ENCODE measurements around the gene KIF3B. TPM values are rescaled to one million over a fixed set of nuclear protein-coding genes. Genes with fewer than 3 reads are reported as not detected.
"Not testable (repeated sequence)": the region's sequence is repeated elsewhere in the genome, so short reads cannot be mapped to it uniquely, and the experiment has no call there.

The KIF3B gene
- polyA plus RNA-seq, 1 donor (not counting 4 experiments of a cell fraction or from before 2014, with no cell fraction given), result 20.3 TPM

DNA sequence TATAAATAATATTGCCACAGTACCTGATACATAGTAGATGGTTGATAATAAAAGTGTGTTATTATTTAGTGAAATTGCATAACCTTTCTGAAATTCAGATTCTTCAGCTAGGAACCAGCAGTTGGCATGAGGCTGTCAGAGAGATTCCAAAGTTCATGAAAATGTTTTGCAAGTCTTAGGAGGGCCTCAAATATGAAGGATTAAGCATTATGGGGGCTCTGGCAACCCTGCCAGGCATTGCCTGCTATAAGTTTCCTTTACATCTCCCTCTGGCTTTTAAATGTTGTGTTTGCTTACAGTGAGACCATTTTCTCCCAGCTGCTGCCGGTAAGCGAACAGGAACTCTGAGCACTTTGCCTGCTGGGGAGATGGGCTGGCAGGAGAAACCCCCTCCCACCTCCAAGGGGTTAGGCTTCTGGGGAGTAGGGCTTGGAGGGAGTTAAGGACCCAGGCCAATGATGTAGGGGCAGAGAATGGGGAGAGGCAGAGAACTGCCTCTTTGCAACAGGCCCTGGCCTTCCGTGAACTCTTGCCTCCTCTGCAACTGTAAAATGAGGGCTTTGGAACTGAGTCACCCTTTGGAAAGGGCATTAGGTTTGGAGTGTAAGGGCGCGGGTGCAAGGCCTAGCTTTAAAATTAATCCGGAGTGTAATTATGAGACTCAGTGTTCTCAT, 33.2 kb upstream of the KIF3B start:
- Histone ChIP-seq H3K79me2 (ENCODE audit: control insufficient read depth, insufficient read depth, low read length) (no peaks in the 10 kb centered on the region), H3K9me1 (ENCODE audit: control insufficient read depth, extremely low read depth, insufficient read depth, low read length) (no peaks in the 10 kb centered on the region), H3K27me3 (ENCODE audit: control insufficient read depth, extremely low read depth, insufficient read depth, low read length) (no peaks in the 10 kb centered on the region), H3K27ac (ENCODE audit: control insufficient read depth, insufficient read depth, low read length) (no peak overlapping the region), H3K4me1 (ENCODE audit: control insufficient read depth, extremely low read depth, insufficient read depth, low read length) (no peaks in the 10 kb centered on the region), H3K9me3 (ENCODE audit: control insufficient read depth, low read depth, low read length) (no peaks in the 10 kb centered on the region), H2AFZ (ENCODE audit: control insufficient read depth, low read length) (no peak overlapping the region), H3K4me3 (ENCODE audit: control insufficient read depth in 2 of 3, extremely low read depth in 1 of 3, insufficient read depth in 2 of 3, low read depth in 1 of 3, low read length in 3 of 3) (no peak overlapping the region), H3K36me3 (ENCODE audit: control insufficient read depth in 2 of 2, extremely low read depth in 1 of 2, insufficient read depth in 2 of 2, low read length in 2 of 2) (no peaks in the 10 kb centered on the region), H3K4me2 (ENCODE audit: control insufficient read depth, extremely low read depth, insufficient read depth, low read depth, low read length) (no peak overlapping the region), H4K20me1 (ENCODE audit: control insufficient read depth, extremely low read depth, insufficient read depth, low read length) (no peaks in the 10 kb centered on the region), H3K9ac (ENCODE audit: control insufficient read depth, extremely low read depth, insufficient read depth, low read length) (no peak overlapping the region)
- no peak for TF ChIP-seq CTCF (optimal IDR thresholded peaks at IDR 0.05 in 1 of 3, IDR thresholded peaks at IDR 0.05 in 1 of 3, conservative IDR thresholded peaks at IDR 0.05 in 1 of 3; ENCODE audit: extremely low read depth in 1 of 3, insufficient read depth in 2 of 3, low read length in 3 of 3)
- TF ChIP-seq EZH2 (IDR thresholded peaks at IDR 0.05; ENCODE audit: low read length), result no peak
- FAIRE-seq (no peak), DNase-seq (ENCODE audit: low read depth, low spot score) (no peak)
- dilution Hi-C loops (cut with MboI; ENCODE audit: extremely low pct_ligation_motif_present, low sequenced_read_pairs), result no loop called here

DNA sequence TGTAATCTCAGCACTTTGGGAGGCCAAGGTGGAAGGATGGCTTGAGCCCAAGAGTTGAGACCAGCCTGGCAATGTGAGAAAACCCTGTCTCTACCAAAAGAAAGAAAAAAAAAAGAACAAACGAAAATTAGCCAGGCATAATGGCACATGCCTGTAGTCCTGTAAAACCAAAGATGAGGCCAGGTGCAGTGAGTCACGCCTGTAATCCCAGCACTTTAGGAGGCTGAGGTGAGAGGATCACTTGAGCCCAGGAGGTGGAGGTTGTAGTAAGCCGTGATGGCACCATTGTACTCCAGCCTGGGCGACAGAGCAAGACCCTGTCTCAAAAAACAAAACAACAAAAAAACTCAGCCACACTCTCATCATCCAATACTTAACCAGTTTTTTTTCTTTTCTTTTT, 32.5 kb upstream of the KIF3B start:
- no peaks in the 10 kb centered on the region for H4K20me1 ChIP-seq (ENCODE audit: control insufficient read depth, extremely low read depth, insufficient read depth, low read length)
- H3K79me2 ChIP-seq (ENCODE audit: control insufficient read depth, insufficient read depth, low read length), result no peaks in the 10 kb centered on the region
- TF ChIP-seq EZH2 (IDR thresholded peaks at IDR 0.05; ENCODE audit: low read length) (no peak), CTCF (optimal IDR thresholded peaks at IDR 0.05 in 1 of 3, IDR thresholded peaks at IDR 0.05 in 1 of 3, conservative IDR thresholded peaks at IDR 0.05 in 1 of 3; ENCODE audit: extremely low read depth in 1 of 3, insufficient read depth in 2 of 3, low read length in 3 of 3) (no peak)
- no peak overlapping the region for H2AFZ ChIP-seq (ENCODE audit: control insufficient read depth, low read length)
- no peak overlapping the region for H3K4me3 ChIP-seq (ENCODE audit: control insufficient read depth in 2 of 3, extremely low read depth in 1 of 3, insufficient read depth in 2 of 3, low read depth in 1 of 3, low read length in 3 of 3)
- H3K4me1 ChIP-seq (ENCODE audit: control insufficient read depth, extremely low read depth, insufficient read depth, low read length), result no peaks in the 10 kb centered on the region
- H3K4me2 ChIP-seq (ENCODE audit: control insufficient read depth, extremely low read depth, insufficient read depth, low read depth, low read length), result no peak overlapping the region
- H3K27me3 ChIP-seq (ENCODE audit: control insufficient read depth, extremely low read depth, insufficient read depth, low read length), result no peaks in the 10 kb centered on the region
- H3K27ac ChIP-seq (ENCODE audit: control insufficient read depth, insufficient read depth, low read length), result no peak overlapping the region
- H3K9me3 ChIP-seq (ENCODE audit: control insufficient read depth, low read depth, low read length), result no peaks in the 10 kb centered on the region
- dilution Hi-C loops (cut with MboI; ENCODE audit: extremely low pct_ligation_motif_present, low sequenced_read_pairs), result no loop called here
- H3K9ac ChIP-seq (ENCODE audit: control insufficient read depth, extremely low read depth, insufficient read depth, low read length), result no peak overlapping the region
- H3K36me3 ChIP-seq (ENCODE audit: control insufficient read depth in 2 of 2, extremely low read depth in 1 of 2, insufficient read depth in 2 of 2, low read length in 2 of 2), result no peaks in the 10 kb centered on the region
- no peaks in the 10 kb centered on the region for H3K9me1 ChIP-seq (ENCODE audit: control insufficient read depth, extremely low read depth, insufficient read depth, low read length)
- DNase-seq (ENCODE audit: low read depth, low spot score) (no peak), FAIRE-seq (no peak)

DNA sequence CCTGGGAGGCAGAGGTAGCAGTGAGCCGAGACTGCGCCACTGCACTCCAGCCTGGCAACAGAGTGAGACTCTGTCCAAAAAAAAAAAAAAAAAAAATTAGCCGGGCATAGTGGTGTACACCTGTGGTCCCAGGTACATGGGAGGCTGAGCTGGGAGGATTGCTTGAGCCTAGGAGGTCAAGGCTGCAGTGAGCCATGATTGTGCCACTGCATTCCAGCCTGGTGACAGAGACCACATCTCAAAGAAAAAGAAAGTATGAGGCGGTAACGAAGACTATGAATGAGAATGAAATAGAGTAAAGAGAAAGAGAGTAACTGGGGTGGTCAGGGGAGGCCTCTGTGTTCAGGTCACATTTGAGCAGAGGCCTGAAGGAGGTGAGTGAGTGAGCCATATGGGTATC, 31.2 kb upstream of the KIF3B start:
- dilution Hi-C loops (cut with MboI; ENCODE audit: extremely low pct_ligation_motif_present, low sequenced_read_pairs); H3K9ac ChIP-seq (ENCODE audit: control insufficient read depth, extremely low read depth, insufficient read depth, low read length); H3K9me1 ChIP-seq (ENCODE audit: control insufficient read depth, extremely low read depth, insufficient read depth, low read length); DNase-seq (ENCODE audit: low read depth, low spot score); H3K4me2 ChIP-seq (ENCODE audit: control insufficient read depth, extremely low read depth, insufficient read depth, low read depth, low read length); H3K4me3 ChIP-seq (ENCODE audit: control insufficient read depth in 2 of 3, extremely low read depth in 1 of 3, insufficient read depth in 2 of 3, low read depth in 1 of 3, low read length in 3 of 3); H3K4me1 ChIP-seq (ENCODE audit: control insufficient read depth, extremely low read depth, insufficient read depth, low read length); FAIRE-seq; H2AFZ ChIP-seq (ENCODE audit: control insufficient read depth, low read length); H4K20me1 ChIP-seq (ENCODE audit: control insufficient read depth, extremely low read depth, insufficient read depth, low read length); H3K9me3 ChIP-seq (ENCODE audit: control insufficient read depth, low read depth, low read length); H3K36me3 ChIP-seq (ENCODE audit: control insufficient read depth in 2 of 2, extremely low read depth in 1 of 2, insufficient read depth in 2 of 2, low read length in 2 of 2); H3K27me3 ChIP-seq (ENCODE audit: control insufficient read depth, extremely low read depth, insufficient read depth, low read length); H3K79me2 ChIP-seq (ENCODE audit: control insufficient read depth, insufficient read depth, low read length); H3K27ac ChIP-seq (ENCODE audit: control insufficient read depth, insufficient read depth, low read length): not testable (repeated sequence)

Data from keratinocyte (primary cell).